HepG2 (cell line): ENCODE results near the gene NELL1. TPM values are rescaled to one million over a fixed set of nuclear protein-coding genes. Genes with fewer than 3 reads are reported as not detected.

ENCODE experiments used
- ATAC-seq: fragments of 200-7000 bp; cut with Tn5 transposase; 3 replicates; pipeline ENCODE4 v1.9.1; 2020; ENCODE audit warnings: mild to moderate bottlenecking, moderate library complexity
- BruUV-seq: library from RNA; stranded (reverse); fragments of 400-500 nt; replicated peaks from 2 replicates; lab custom pipeline; 2021; lab: Mats Ljungman, UMichigan
- CTCF ChIA-PET: fragments of 300-600 bp; formaldehyde crosslinking; extraction: SDS; loops from one replicate; lab custom pipeline; 2021; ENCODE audit warnings: low total read pairs, inconsistent platforms, low intra/inter-chr PET ratio; lab: Yijun Ruan, JAX
- POLR2A ChIA-PET: fragments of 350-600 bp; sonication (Branson Sonifier 250); formaldehyde crosslinking; loops from one replicate; lab custom pipeline; 2020; ENCODE audit warnings: antibody characterized with exemption, inconsistent platforms; lab: Yijun Ruan, JAX
- DNase-seq: peaks from one replicate; pipeline ENCODE4 v3.0.0-alpha.2; 2015; ENCODE audit warnings: low spot score
- FAIRE-seq: peaks from 3 replicates; lab custom pipeline; 2011; peaks lifted over from hg19 to GRCh38; lab: Jason Lieb, UNC
- H2AFZ ChIP-seq: one replicate; pipeline ENCODE4 v1.6.1; 2011; ENCODE audit warnings: low read length, inconsistent platforms
- H3K27ac ChIP-seq: fragments of 300-600 bp; 3 replicates; pipeline ENCODE4 v1.8.0; 2011; ENCODE audit warnings: mixed run types, mild to moderate bottlenecking, mixed read lengths, low read length, inconsistent platforms; ENCODE audit not compliant: insufficient read depth; ENCODE audit errors: extremely low read length
- H3K27me3 ChIP-seq, 2 experiments: fragments of 200-600 bp in 1 of 2; 2 replicates in 1 of 2; 3 replicates in 1 of 2; pipeline versions ENCODE4 v1.6.0 to v1.8.0; 2011; ENCODE audit warnings: low read length in 2 of 2, mild to moderate bottlenecking in 2 of 2, moderate library complexity in 2 of 2, inconsistent platforms in 1 of 2; ENCODE audit not compliant: insufficient read depth in 2 of 2, control insufficient read depth in 1 of 2
- H3K36me3 ChIP-seq, 2 experiments: fragments of 200-600 bp in 1 of 2; replicated peaks in 1 of 2; 2 replicates in 1 of 2; 3 replicates in 1 of 2; pipeline versions ENCODE4 v1.5.1 to v1.8.0; 2011; ENCODE audit warnings: low read length in 2 of 2, inconsistent platforms in 1 of 2; ENCODE audit not compliant: insufficient read depth in 2 of 2, control insufficient read depth in 1 of 2
- H3K4me1 ChIP-seq: 2 replicates; pipeline ENCODE4 v1.5.1; 2012; ENCODE audit warnings: low read length, inconsistent platforms; ENCODE audit not compliant: insufficient read depth
- H3K4me2 ChIP-seq: 2 replicates; pipeline ENCODE4 v1.6.0; 2011; ENCODE audit warnings: low read depth, low read length, inconsistent platforms
- H3K4me3 ChIP-seq, 3 experiments: fragments of 200-600 bp in 1 of 3; sonication (generic), shearing (Covaris generic) in 1 of 3; replicated peaks in 1 of 3; 2 replicates each; pipeline ENCODE4 v1.5.1; 2011 to 2016; ENCODE audit warnings: low read length in 3 of 3, inconsistent platforms in 2 of 3, low read depth in 2 of 3, mild to moderate bottlenecking in 2 of 3, control low read depth in 1 of 3, mixed read lengths in 1 of 3; ENCODE audit not compliant: insufficient read depth in 1 of 3
- H3K79me2 ChIP-seq: one replicate; pipeline ENCODE4 v1.6.1; 2011; ENCODE audit warnings: low read length, inconsistent platforms; ENCODE audit not compliant: insufficient read depth
- H3K9ac ChIP-seq: 2 replicates; pipeline ENCODE4 v1.6.0; 2011; ENCODE audit warnings: mild to moderate bottlenecking, low read depth, low read length, inconsistent platforms; ENCODE audit not compliant: insufficient read depth
- H3K9me3 ChIP-seq: 2 replicates; pipeline ENCODE4 v1.5.1; 2012; ENCODE audit warnings: mild to moderate bottlenecking, low read length
- H4K20me1 ChIP-seq: 2 replicates; pipeline ENCODE4 v1.6.0; 2011; ENCODE audit warnings: inconsistent platforms, mild to moderate bottlenecking, low read length, moderate library complexity; ENCODE audit not compliant: insufficient read depth
- CCAR2 ChIP-seq: fragments of 200-400 bp; formaldehyde crosslinking; optimal IDR thresholded peaks from 2 replicates; pipeline ENCODE3; 2018; ENCODE audit warnings: low read depth, mild to moderate bottlenecking, low read length, moderate library complexity
- EZH2 ChIP-seq: conservative IDR thresholded peaks from 2 replicates; pipeline ENCODE4 v1.6.1; 2012; ENCODE audit warnings: mild to moderate bottlenecking, low read depth, low read length, moderate library complexity
- HMG20B ChIP-seq: conservative IDR thresholded peaks from 2 replicates; pipeline ENCODE4 v1.6.1; 2016; ENCODE audit warnings: missing genetic modification reagents, missing compliant biosample characterization
- ISL2 ChIP-seq: sonication (generic); formaldehyde crosslinking; IDR thresholded peaks from 2 replicates; pipeline ENCODE4 v1.5.0; 2020; ENCODE audit warnings: missing genetic modification reagents
- ISX ChIP-seq: sonication (generic); formaldehyde crosslinking; conservative IDR thresholded peaks from 2 replicates; pipeline ENCODE4 v1.5.0; 2020; ENCODE audit warnings: missing genetic modification reagents
- MIER2 ChIP-seq: IDR thresholded peaks from 2 replicates; pipeline ENCODE4 v1.6.1; 2016; ENCODE audit warnings: missing biosample characterization, missing genetic modification reagents
- MLLT10 ChIP-seq: sonication (generic); formaldehyde crosslinking; IDR thresholded peaks from 2 replicates; pipeline ENCODE4 v1.4.0; 2020; ENCODE audit warnings: missing genetic modification reagents
- PRDM4 ChIP-seq: sonication (generic); formaldehyde crosslinking; IDR thresholded peaks from 2 replicates; pipeline ENCODE4 v1.9.0; 2021; ENCODE audit warnings: missing genetic modification reagents, borderline replicate concordance
- SMAD9 ChIP-seq: sonication (generic); formaldehyde crosslinking; IDR thresholded peaks from 2 replicates; pipeline ENCODE4 v1.5.1; 2020; ENCODE audit warnings: mild to moderate bottlenecking, missing genetic modification reagents
- SRSF1 ChIP-seq: fragments of 200-400 bp; formaldehyde crosslinking; optimal IDR thresholded peaks from 2 replicates; pipeline ENCODE3; 2017; ENCODE audit warnings: mild to moderate bottlenecking, low read depth, low read length, moderate library complexity
- U2AF2 ChIP-seq: fragments of 200-400 bp; formaldehyde crosslinking; IDR thresholded peaks from 2 replicates; pipeline ENCODE4 v1.6.1; 2017; ENCODE audit warnings: low read depth, mild to moderate bottlenecking, low read length
- ZMYM2 ChIP-seq: sonication (generic); formaldehyde crosslinking; IDR thresholded peaks from 2 replicates; pipeline ENCODE4 v1.8.0; 2022; ENCODE audit warnings: mild to moderate bottlenecking, missing genetic modification reagents
- ZNF274 ChIP-seq: sonication (generic); formaldehyde crosslinking; IDR thresholded peaks from 2 replicates; pipeline ENCODE4 v1.5.1; 2020; ENCODE audit warnings: mild to moderate bottlenecking, missing genetic modification reagents
- ZNF383 ChIP-seq: sonication (generic); formaldehyde crosslinking; IDR thresholded peaks from 2 replicates; pipeline ENCODE4 v1.4.0; 2020; ENCODE audit warnings: missing genetic modification reagents, mild to moderate bottlenecking, borderline replicate concordance
- ZNF713 ChIP-seq: sonication (generic); formaldehyde crosslinking; IDR thresholded peaks from 2 replicates; pipeline ENCODE4 v1.4.0; 2020; ENCODE audit warnings: mild to moderate bottlenecking, missing genetic modification reagents
- WGBS: methylation state at CpG from one replicate; pipeline ENCODE4 v1.1.6; 2017; ENCODE audit warnings: low lambda C conversion rate; 5-methylcytosine and 5-hydroxymethylcytosine counted together
- in situ Hi-C: cut with HindIII; loops from 2 replicates; pipeline ENCODE4 v1.10.0; 2017; ENCODE audit warnings: low pct_unique_long_range_greater_than_20kb; ENCODE audit not compliant: extremely low pct_ligation_motif_present
- intact Hi-C: fragments of 100-400 bp; cut with micrococcal nuclease; formaldehyde crosslinking; loops from one replicate; pipeline ENCODE4 v1.10.0; 2022; ENCODE audit not compliant: unreplicated experiment
- polyA plus RNA-seq, 8 experiments: library from polyadenylated mRNA; depleted of rRNA in 3 of 8; stranded (reverse) in 7 of 8; unstranded in 1 of 8; fragments of >200 nt; fragmentation: Illumina TruSeq in 4 of 8; extraction: Trizol in 4 of 8; gene quantifications; 2 replicates each; pipeline versions ENCODE4 v1.2.1 to v1.2.3, GENCODE V29; 2011 to 2016; ENCODE audit warnings: low read depth in 4 of 8, missing spikeins in 1 of 8, mixed read lengths in 1 of 8; ENCODE audit not compliant: insufficient read depth in 1 of 8
- total RNA-seq, 5 experiments: library from RNA; depleted of rRNA; stranded (reverse); fragments of >200 nt; fragmentation: Illumina TruSeq; extraction: Trizol; gene quantifications; 2 replicates each; pipeline ENCODE4 v1.2.3, GENCODE V29; 2016; ENCODE audit warnings: low read depth in 1 of 5
- TF ChIP-seq, protein P1 (sequence below): sonication (generic); formaldehyde crosslinking; IDR thresholded peaks from 2 replicates; pipeline ENCODE4 v1.4.0; 2020; ENCODE audit warnings: mild to moderate bottlenecking, missing genetic modification reagents
- TF ChIP-seq, protein P2 (sequence below): sonication (generic); formaldehyde crosslinking; IDR thresholded peaks from 2 replicates; pipeline ENCODE4 v1.4.0; 2020; ENCODE audit warnings: mild to moderate bottlenecking, missing genetic modification reagents, borderline replicate concordance

NELL1 gene
- total and polyA plus RNA-seq, 2 of the 13 experiments (the other 11 are each of a cell fraction or from before 2014, with no cell fraction given), result not detected

DNA sequence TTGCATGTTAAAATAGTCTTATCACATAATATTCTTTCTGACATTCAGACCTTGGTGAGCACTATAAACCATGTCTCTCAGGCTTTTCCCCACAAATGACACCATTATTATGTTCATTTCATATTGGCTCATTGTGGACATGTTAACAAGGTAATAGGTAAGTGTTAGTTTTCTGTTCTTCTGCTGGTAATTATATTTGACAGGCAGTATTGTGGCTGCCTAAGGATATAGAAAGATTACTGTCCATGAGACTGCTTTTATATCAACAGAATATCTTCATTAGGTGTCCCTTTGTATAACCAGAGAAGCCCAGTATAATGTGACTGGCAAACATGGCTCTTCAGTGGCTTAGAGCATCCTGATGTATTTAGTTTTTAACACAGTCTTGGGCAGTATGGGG, 590.7 kb downstream of the NELL1 start (continued):
- TF ChIP-seq, protein P1, sequence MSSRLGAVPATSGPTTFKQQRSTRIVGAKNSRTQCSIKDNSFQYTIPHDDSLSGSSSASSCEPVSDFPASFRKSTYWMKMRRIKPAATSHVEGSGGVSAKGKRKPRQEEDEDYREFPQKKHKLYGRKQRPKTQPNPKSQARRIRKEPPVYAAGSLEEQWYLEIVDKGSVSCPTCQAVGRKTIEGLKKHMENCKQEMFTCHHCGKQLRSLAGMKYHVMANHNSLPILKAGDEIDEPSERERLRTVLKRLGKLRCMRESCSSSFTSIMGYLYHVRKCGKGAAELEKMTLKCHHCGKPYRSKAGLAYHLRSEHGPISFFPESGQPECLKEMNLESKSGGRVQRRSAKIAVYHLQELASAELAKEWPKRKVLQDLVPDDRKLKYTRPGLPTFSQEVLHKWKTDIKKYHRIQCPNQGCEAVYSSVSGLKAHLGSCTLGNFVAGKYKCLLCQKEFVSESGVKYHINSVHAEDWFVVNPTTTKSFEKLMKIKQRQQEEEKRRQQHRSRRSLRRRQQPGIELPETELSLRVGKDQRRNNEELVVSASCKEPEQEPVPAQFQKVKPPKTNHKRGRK, result no peak

DNA sequence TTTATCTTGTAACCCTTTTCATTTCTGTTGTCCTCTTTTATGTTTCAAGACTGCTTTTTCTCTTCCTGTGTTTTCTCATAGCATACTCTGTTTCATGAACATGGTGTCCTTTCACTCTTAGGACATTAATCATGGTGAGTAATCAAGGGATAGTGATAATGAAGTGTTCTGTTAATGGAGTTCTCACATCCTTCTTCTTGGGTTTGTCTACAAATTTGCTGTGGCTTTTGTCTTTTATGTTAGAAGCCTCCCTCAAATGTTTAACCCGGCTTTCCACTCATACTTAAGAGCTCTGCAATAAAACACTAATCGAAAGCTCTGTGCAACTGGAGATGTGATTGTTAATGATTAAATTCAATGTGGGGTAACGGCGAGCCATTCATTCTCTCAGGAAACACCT, 593.6 kb downstream of the NELL1 start:
- WGBS, result 2% methylated on average over 4 of the region's 4 CpGs
- FAIRE-seq (no peak), DNase-seq (no peak), ATAC-seq (no peak)
- BruUV-seq, result no TSS peak
- in situ Hi-C loops (no loop called here), intact Hi-C loops (no loop called here)
- ChIA-PET POLR2A (no interaction called here), CTCF (no interaction called here)
- no peak overlapping the region for H3K27ac ChIP-seq
- H3K4me2 ChIP-seq, result no peak overlapping the region
- H3K79me2 ChIP-seq, result no peaks in the 10 kb centered on the region
- H3K36me3 ChIP-seq, result no peaks in the 10 kb centered on the region
- no peak overlapping the region for H3K4me3 ChIP-seq
- no peaks in the 10 kb centered on the region for H3K4me1 ChIP-seq
- no peak for TF ChIP-seq U2AF2
- TF ChIP-seq ZMYM2, result no peak
- TF ChIP-seq HMG20B (CRISPR knock-in tag), result no peak
- no peak for TF ChIP-seq PRDM4
- no peak for TF ChIP-seq ZNF383
- no peak for TF ChIP-seq CCAR2
- TF ChIP-seq MLLT10 (CRISPR knock-in tag), result no peak
- TF ChIP-seq ISX (CRISPR knock-in tag), result no peak
- no peak for TF ChIP-seq ZNF274
- no peak for TF ChIP-seq SMAD9 (CRISPR knock-in tag)
- TF ChIP-seq ZNF713 (CRISPR knock-in tag), result no peak
- TF ChIP-seq SRSF1, result no peak
- no peak for TF ChIP-seq MIER2 (CRISPR knock-in tag)
- no peak for TF ChIP-seq ISL2 (CRISPR knock-in tag)
- TF ChIP-seq EZH2, result no peak
- TF ChIP-seq, protein P2, sequence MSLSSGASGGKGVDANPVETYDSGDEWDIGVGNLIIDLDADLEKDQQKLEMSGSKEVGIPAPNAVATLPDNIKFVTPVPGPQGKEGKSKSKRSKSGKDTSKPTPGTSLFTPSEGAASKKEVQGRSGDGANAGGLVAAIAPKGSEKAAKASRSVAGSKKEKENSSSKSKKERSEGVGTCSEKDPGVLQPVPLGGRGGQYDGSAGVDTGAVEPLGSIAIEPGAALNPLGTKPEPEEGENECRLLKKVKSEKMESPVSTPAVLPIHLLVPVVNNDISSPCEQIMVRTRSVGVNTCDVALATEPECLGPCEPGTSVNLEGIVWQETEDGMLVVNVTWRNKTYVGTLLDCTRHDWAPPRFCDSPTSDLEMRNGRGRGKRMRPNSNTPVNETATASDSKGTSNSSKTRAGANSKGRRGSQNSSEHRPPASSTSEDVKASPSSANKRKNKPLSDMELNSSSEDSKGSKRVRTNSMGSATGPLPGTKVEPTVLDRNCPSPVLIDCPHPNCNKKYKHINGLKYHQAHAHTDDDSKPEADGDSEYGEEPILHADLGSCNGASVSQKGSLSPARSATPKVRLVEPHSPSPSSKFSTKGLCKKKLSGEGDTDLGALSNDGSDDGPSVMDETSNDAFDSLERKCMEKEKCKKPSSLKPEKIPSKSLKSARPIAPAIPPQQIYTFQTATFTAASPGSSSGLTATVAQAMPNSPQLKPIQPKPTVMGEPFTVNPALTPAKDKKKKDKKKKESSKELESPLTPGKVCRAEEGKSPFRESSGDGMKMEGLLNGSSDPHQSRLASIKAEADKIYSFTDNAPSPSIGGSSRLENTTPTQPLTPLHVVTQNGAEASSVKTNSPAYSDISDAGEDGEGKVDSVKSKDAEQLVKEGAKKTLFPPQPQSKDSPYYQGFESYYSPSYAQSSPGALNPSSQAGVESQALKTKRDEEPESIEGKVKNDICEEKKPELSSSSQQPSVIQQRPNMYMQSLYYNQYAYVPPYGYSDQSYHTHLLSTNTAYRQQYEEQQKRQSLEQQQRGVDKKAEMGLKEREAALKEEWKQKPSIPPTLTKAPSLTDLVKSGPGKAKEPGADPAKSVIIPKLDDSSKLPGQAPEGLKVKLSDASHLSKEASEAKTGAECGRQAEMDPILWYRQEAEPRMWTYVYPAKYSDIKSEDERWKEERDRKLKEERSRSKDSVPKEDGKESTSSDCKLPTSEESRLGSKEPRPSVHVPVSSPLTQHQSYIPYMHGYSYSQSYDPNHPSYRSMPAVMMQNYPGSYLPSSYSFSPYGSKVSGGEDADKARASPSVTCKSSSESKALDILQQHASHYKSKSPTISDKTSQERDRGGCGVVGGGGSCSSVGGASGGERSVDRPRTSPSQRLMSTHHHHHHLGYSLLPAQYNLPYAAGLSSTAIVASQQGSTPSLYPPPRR (CRISPR knock-in tag), result no peak
- H3K9ac ChIP-seq, result no peak overlapping the region
- no peaks in the 10 kb centered on the region for H4K20me1 ChIP-seq
- H3K27me3 ChIP-seq, result no peaks in the 10 kb centered on the region
- H2AFZ ChIP-seq, result no peak overlapping the region
- no peaks in the 10 kb centered on the region for H3K9me3 ChIP-seq
